ENCODE measurements around the gene CDK8. TPM values are rescaled to one million over a fixed set of nuclear protein-coding genes. Genes with fewer than 3 reads are reported as not detected.

Gene CDK8
- 12.4 TPM for total RNA-seq
- long read RNA-seq, transcript CDK8-201 (13 exons, 3,055 nt), result major isoform, 9 of 21 reads
- long read RNA-seq, partial matches to known transcripts, result 5 of 21 reads
- long read RNA-seq, other reads (novel, unspliced or antisense), result 7 of 21 reads

GRCh38 chr13:26253787-26254582 is at the start of gene CDK8:
Gene CDK8 (plus strand): TSS chr13:26254129. CDS start chr13:26254642, 513 bp downstream.
- intact Hi-C loops (cut with DNase I), result loop anchor here (2.0 to 10.0 kb wide), 2 partner anchors 33 to 69 kb away; no protein-coding TSS in a partner anchor
- peak; percentile 94 for DNase-seq (ENCODE audit: low spot score)

GRCh38 chr13:26208287-26208686 is 45.6 kb upstream of the CDK8 start:
- no peak for DNase-seq (ENCODE audit: low spot score)
- intact Hi-C loops (cut with DNase I), result no loop called here

- no peak for DNase-seq (ENCODE audit: low spot score)
- intact Hi-C loops (cut with DNase I), result no loop called here
These were observed 40.6 kb upstream of the CDK8 start for GRCh38 chr13:26213345-26213744.

- intact Hi-C loops (cut with DNase I), result no loop called here
These were observed 39.9 kb upstream of the CDK8 start for GRCh38 chr13:26213982-26214381.

GRCh38 chr13:26216042-26216441 is 37.9 kb upstream of the CDK8 start:
- intact Hi-C loops (cut with DNase I), result no loop called here
- DNase-seq (ENCODE audit: low spot score), result no peak

More at GRCh38 chr13:26213982-26214381, 39.9 kb upstream of the CDK8 start:
- DNase-seq (ENCODE audit: low spot score), result no peak

GRCh38 chr13:26219726-26220125 is 34.2 kb upstream of the CDK8 start:
- intact Hi-C loops (cut with DNase I), result loop anchor here (2.0 kb wide), 1 partner anchor 35 kb away; the partner anchor contains the start of gene CDK8
- no peak for DNase-seq (ENCODE audit: low spot score)

- intact Hi-C loops (cut with DNase I), result loop anchor here (2.0 kb wide), 1 partner anchor 34 kb away; the partner anchor contains the start of gene CDK8
- DNase-seq (ENCODE audit: low spot score), result no peak
These were observed 33.4 kb upstream of the CDK8 start for GRCh38 chr13:26220575-26220974.

- intact Hi-C loops (cut with DNase I), result loop anchor here (2.0 kb wide), 1 partner anchor 33 kb away; the partner anchor contains the start of gene CDK8
- no peak for DNase-seq (ENCODE audit: low spot score)
These were observed 32.6 kb upstream of the CDK8 start for GRCh38 chr13:26221399-26221720.

GRCh38 chr13:26221721-26222519 is 32.0 kb upstream of the CDK8 start, which contains the start of gene RNF6:
Gene RNF6 (minus strand): TSS chr13:26222314. CDS start chr13:26219649, 2,665 bp downstream.
- intact Hi-C loops (cut with DNase I), result loop anchor here (2.0 kb wide), 1 partner anchor 33 kb away; the partner anchor contains the start of gene CDK8
- DNase-seq (ENCODE audit: low spot score), result peak; percentile 97

- intact Hi-C loops (cut with DNase I), result no loop called here
These were observed 31.3 kb upstream of the CDK8 start for GRCh38 chr13:26222520-26223046.

GRCh38 chr13:26225896-26226617 is 27.9 kb upstream of the CDK8 start:
- intact Hi-C loops (cut with DNase I), result no loop called here
- DNase-seq (ENCODE audit: low spot score), result no peak

More at GRCh38 chr13:26222520-26223046, 31.3 kb upstream of the CDK8 start:
- DNase-seq (ENCODE audit: low spot score), result no peak

GRCh38 chr13:26227166-26227971 is 26.6 kb upstream of the CDK8 start:
- no peak for DNase-seq (ENCODE audit: low spot score)
- intact Hi-C loops (cut with DNase I), result no loop called here

- DNase-seq (ENCODE audit: low spot score), result no peak
- intact Hi-C loops (cut with DNase I), result no loop called here
These were observed 25.8 kb upstream of the CDK8 start for GRCh38 chr13:26228096-26228495.

GRCh38 chr13:26229080-26229615 is 24.8 kb upstream of the CDK8 start:
- intact Hi-C loops (cut with DNase I), result no loop called here
- DNase-seq (ENCODE audit: low spot score), result no peak

- intact Hi-C loops (cut with DNase I), result no loop called here
- DNase-seq (ENCODE audit: low spot score), result no peak
These were observed 23.2 kb upstream of the CDK8 start for GRCh38 chr13:26230703-26231102.

- no peak for DNase-seq (ENCODE audit: low spot score)
- intact Hi-C loops (cut with DNase I), result no loop called here
These were observed 17.6 kb upstream of the CDK8 start for GRCh38 chr13:26236296-26236695.

- intact Hi-C loops (cut with DNase I), result no loop called here
- no peak for DNase-seq (ENCODE audit: low spot score)
These were observed 7.8 kb upstream of the CDK8 start for GRCh38 chr13:26246154-26246553.

- intact Hi-C loops (cut with DNase I), result no loop called here
- no peak for DNase-seq (ENCODE audit: low spot score)
These were observed 6.9 kb upstream of the CDK8 start for GRCh38 chr13:26247011-26247410.
